ENCODE data around the gene EXOSC5.
"Not testable (repeated sequence)": the region's sequence is repeated elsewhere in the genome, so short reads cannot be mapped to it uniquely, and the experiment has no call there.

The EXOSC5 gene

DNA sequence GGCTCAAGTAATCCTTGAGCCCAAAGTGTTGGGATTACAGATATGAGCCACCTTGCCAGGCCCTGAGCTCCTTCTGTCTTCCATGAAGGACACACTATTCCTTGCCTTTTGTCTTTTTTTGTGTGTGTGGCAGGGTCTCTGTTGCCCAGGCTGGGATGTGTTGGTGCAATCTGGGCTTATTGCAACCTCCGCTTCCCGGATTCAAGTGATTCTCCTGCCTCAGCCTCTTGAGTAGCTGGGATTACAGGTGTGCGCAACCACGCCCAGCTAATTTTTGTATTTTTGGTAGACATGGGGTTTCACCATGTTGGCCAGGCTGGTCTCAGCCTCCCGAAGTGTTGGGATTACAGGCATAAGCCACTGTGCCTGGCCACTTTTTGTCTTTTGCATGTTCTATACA lies 11.7 kb upstream of the EXOSC5 start:
- FAIRE-seq; DNase-seq (ENCODE audit: insufficient read length, low spot score): not testable (repeated sequence)

DNA sequence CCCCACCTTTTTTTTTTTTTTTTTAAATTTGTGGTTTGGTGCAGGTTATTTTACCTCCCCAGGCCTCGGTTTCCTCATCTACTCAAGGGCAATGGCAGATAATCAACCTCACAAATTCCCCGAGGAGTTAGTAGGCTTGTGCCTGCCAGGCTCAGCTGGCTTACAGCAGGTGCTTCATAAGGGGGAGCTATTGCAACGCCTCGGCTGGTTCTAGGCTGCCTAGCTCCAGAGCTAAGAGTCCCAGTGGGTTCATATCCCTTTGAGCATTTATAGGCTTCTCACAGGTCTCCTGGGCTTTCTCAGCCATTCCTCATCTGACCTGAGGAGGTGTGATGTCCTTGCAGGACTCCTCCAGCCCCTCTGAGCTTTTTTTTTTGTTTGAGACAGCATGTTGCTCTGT lies 11.1 kb upstream of the EXOSC5 start:
- FAIRE-seq (no peak), DNase-seq (ENCODE audit: insufficient read length, low spot score) (no peak)

DNA sequence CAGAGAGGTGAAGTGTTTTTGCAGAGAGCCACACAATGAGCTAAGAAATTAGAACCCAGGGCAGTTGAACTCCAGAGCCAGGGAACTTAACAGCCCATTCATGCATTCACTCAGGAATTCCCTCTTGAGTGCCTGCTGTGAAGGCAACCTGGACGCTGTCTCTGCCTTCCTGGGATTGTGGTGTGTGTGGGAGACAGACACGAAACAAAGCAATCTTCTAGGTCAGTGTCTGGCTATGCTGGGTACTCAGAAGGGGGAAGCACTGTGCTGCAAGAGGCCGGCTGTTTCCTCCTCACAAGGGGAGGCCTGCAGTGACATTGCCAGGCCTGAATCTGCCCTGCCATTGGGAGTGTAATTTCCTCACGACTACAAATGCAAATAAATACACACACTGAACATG lies 10.1 kb upstream of the EXOSC5 start:
- no peak for FAIRE-seq
- DNase-seq (ENCODE audit: insufficient read length, low spot score): no peak

DNA sequence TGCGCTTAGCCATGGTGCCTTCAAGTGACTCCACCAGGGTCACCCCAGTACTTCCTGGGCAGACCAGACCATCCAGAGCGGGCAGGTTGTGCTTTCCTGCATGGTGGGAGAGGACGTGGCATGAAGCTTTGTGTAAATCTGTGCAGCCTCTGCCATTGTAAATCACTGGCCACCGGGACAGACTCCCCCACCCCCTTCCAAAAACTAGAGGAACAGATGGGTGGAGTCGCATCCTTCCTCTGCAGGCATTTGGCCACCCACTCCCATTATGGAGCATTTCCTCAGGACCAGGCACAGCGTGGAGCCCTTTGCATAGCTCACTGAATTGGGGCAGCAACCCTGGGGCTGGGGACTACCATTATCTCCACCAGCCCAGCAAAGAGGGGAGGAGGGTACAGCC lies 8.6 kb upstream of the EXOSC5 start:
- DNase-seq (ENCODE audit: insufficient read length, low spot score) (no peak), FAIRE-seq (no peak)

DNA sequence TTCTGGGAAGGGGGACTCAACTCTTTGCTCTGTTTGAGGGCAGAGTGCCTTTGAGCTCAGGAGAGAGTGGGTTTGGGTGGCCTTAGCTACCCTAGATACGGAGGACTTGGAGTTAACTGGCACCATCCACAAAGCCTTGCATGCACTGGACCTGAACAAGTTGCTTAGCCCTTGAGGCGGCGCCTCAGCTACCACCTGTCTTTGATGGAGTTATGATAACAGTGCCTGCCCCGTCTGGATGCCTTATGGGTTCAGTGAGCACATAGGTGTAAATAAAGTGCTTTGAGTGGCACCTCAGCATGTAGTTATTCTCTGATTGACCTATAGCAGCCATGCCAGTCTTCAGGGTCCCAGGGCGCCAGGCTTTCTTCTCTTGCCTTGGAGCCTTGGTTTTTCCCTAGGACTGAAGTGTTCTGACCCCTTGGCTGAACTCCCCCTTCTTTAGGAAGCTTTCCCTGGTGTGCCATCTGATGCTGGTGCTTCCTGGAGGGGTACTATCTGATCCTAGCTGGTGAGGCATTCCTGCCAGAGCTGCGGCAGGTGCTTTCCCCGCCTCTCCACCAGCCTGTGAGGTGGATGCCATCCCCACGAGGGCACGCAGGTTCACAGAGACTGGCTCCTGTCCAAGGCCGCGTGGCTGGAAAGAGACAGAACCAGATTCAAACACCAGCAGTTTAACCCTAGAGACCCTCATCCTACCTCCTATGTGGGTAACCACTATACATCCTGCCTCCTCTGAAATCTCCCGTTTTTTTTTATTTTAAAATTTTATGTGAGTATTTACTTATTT lies 6.2 kb upstream of the EXOSC5 start:
- DNase-seq (ENCODE audit: insufficient read length, low spot score) (no peak), FAIRE-seq (no peak)

DNA sequence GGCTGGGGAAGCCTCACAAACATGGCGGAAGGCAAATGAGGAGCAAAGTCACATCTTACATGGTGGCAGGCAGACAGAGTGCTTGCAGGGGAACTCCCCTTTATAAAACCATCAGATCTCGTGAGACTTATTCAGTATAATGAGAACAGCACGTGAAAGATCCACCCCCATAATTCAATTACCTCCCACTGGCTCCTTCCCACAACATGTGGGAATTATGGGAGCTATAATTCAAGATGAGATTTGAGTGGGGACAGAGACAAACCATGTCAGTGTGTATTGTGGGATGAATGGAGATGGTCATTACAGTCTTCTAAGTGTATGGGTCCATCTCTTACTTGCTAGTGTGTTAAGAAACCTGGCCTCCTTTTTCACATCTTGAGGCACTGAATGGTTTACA lies 4.9 kb upstream of the EXOSC5 start:
- DNase-seq (ENCODE audit: insufficient read length, low spot score) (no peak), FAIRE-seq (no peak)

DNA sequence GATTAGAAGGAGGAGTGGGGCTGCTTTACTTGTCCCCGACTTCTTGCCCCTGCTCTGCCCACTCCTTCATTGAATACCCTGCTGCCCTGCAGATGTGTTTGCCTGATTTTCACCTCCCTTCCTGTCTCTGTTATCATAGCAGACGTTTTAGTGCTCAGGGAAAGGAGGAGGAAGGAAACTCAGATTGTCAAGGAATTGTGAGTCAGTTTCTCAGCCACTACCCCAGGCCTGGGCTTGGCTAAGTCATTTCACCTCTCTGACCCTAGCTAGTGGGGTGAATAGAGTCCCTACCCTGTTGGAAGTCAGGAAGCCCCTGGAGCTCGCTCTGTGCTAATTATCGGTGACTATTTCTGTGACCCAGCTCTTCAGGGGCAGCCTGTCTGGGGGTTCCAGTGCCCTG lies 4.3 kb upstream of the EXOSC5 start:
- FAIRE-seq (no peak), DNase-seq (ENCODE audit: insufficient read length, low spot score) (no peak)

DNA sequence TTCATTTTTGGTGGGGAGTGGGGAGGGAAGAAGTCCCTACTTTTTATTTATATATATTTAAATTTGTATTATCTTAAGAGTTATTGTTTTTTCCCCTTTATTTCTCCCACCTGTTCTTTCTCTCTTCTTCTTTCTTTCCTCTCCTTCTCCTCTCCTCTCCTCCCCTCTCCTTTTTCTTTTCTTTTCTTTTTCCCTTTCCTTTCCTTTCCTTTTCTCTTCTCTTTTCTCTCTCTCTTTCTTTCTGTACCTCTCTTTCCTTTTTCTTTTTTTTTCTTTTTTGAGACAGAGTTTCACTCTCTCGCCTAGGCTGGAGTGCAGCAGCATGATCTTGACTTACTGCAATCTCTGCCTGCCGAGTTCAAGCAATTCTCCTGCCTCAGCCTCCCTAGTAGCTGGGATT lies 2.4 kb upstream of the EXOSC5 start:
- no peak for DNase-seq (ENCODE audit: insufficient read length, low spot score)
- FAIRE-seq: no peak

DNA sequence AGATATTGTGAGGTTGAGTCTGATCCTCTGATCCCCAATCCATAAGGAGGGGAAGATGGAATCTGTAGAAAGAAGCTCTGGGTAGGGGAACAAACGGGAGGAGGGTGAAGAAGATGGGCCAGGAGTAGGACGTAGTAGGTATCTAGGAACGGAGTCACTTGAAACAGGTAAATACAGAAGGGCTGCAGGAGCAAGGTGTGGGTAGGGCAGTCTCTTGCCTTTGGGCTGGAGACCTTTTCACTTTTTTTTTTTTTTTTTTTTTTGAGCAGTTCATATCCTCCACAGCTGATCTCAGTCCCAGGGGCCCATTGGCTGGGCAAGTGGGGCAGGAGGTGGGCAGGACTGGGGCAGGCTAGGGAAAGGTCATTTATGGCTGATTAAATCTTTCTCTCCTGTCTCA lies 1.9 kb upstream of the EXOSC5 start:
- DNase-seq (ENCODE audit: insufficient read length, low spot score): no peak
- FAIRE-seq: no peak

DNA sequence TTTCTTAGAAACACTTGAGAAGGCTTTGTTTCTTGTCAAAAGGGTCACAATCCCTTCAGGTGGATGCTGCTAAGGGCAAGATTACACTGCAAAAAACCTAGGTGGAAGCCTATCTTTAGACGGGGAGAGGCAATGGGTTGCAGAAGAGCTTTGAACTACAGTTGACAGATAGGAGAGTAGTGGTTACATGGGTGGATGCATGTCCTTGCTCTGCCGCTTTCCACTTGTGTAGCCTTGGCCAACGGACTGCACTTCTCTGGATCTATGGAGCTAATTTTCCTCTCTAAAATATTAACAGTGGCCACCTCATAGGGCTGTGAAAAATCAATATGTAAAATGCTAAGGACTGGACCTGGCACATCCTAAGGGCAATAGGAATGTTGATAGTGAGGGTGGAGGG lies 1.4 kb upstream of the EXOSC5 start:
- FAIRE-seq (no peak), DNase-seq (ENCODE audit: insufficient read length, low spot score) (no peak)

DNA sequence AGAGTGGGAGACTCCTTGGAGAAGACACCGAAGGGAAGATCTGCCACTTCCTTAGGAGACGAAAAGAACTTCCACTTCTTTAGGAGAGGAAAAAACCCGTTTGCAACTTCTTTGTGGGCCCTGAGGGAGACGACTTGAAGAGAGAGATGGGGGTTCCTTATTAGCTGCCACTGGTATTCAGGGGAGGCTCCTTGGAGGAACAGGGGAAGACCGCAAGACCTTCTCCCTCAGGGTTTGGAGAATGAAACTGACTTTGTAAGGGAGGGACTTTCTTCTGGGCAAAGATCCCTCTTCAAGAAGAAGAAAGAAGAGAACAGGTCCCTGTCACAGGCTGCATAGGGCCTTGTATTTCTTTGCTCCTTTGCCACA lies 875 bp upstream of the EXOSC5 start:
- FAIRE-seq (no peak), DNase-seq (ENCODE audit: insufficient read length, low spot score) (no peak)

DNA sequence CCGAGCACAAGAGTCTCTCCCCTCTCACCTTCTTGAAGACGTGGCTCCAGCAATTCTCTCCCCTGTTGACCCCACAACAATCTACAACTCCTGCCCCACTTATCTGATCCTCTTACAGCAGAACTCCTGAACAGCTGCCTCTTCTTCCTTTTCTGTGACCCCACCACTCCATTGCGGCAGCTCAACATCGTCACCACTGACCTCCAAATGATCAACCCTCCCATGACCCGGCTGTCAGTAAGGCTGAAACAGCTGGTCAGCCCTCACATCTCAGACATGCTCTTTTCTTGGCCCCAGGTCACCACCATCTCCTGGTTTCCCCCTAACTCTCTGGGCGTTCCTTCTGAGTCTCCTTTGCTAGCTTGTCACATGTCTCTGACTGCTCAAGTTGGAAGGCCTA lies 1.8 kb downstream of the EXOSC5 start:
- DNase-seq (ENCODE audit: insufficient read length, low spot score) (no peak), FAIRE-seq (no peak)

DNA sequence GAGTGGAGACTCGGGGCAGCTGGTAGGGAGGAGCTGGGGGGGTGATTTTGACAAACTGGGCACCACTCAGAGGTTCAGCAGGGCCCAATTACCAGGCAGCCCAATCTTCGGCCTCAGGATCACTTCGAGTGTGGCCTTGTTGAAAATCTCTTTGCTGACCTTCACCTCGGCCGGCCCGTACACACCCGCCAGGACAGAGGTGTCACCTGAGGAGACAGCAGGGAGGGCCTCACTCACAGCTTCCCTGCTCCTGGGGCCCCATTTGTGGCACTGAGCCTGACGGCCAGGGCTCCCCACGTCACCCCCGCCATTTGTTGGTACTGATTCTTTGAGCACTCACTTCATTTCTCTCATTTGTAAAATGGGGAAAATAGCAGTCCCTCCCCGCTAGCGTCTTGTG lies 4.4 kb downstream of the EXOSC5 start:
- no peak for FAIRE-seq

DNA sequence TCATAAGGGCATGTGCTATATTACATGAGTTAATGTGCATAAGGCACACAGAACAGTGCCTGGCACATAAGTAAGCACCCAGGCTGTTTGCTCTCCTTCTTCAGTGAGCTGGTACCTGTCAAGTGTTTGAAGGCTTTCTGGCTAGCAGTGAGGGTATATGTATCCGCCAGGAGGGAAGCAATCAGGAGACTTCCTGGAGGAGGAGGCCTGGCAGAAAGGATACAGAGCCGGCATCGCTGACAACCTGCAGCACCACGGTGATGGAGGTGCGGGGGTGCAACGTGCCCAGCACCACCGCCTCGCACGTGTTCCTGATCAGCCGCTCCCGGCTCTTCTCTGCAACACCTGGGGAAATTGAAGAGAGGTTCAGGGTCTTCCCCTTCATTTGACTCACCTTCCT lies 5.5 kb downstream of the EXOSC5 start:
- no peak for FAIRE-seq

More for the DNA sequence above, 4.4 kb downstream of the EXOSC5 start:
- DNase-seq (ENCODE audit: insufficient read length, low spot score): no peak

DNA sequence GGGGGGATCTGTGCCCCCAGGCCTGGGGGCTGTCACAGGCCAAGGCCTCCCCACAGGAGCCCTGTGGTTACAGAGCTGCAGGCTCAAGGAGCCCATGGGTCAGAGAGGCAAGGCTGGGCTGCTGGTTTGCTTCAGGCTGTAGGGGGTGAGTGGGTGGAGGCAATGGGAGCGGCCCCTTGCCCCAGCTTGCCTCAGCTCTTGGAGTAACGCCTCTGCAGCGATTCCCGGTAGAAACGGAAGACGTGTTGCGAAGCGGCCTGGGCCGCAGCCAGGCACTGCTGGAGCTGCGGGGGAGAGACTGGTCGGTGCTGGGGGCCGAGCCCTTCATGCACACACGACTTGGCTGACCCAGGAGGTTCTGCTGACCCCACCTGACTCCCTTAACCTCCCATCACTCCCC lies 10.7 kb downstream of the EXOSC5 start:
- DNase-seq (ENCODE audit: insufficient read length, low spot score): no peak
- FAIRE-seq: no peak

More for the DNA sequence above, 5.5 kb downstream of the EXOSC5 start:
- no peak for DNase-seq (ENCODE audit: insufficient read length, low spot score)

DNA sequence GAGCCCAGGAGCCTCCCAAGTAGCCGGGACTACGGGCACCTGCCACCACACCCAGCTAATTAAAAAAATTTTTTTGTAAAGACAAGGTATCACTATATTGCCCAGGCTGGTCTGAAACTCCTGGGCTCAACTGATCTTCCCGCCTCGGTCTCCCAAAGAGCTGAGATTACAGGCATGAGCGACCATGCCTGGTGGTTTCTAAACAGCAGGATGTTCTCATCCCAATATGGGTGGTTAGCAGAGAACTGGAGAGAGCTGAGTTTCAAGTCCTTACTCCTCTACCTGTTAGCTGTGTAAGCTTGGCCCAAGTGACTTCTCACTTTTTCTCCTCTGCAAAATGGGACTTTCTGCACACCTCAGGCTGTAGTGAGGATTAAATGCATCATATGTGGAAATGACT lies 12.8 kb downstream of the EXOSC5 start:
- DNase-seq (ENCODE audit: insufficient read length, low spot score) (no peak), FAIRE-seq (no peak)

DNA sequence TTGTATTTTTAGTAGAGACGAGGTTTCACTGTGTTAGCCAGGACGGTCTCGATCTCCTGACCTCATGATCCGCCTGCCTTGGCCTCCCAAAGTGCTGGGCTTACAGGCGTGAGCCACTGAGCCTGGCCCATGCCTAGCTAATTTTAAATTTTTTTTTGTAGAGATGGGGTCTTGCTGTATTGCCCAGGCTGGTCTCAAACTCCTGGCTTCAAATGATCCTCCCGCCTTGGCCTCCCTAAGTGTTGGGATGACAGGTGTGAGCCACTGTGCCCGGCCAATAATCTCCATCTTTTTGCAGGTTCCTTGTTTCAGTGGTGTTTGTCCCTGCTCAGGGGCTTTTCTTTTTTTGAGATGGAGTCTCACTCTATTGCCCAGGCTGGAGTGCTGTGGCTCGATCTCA lies 15.6 kb downstream of the EXOSC5 start:
- not testable (repeated sequence) for FAIRE-seq; DNase-seq (ENCODE audit: insufficient read length, low spot score)

DNA sequence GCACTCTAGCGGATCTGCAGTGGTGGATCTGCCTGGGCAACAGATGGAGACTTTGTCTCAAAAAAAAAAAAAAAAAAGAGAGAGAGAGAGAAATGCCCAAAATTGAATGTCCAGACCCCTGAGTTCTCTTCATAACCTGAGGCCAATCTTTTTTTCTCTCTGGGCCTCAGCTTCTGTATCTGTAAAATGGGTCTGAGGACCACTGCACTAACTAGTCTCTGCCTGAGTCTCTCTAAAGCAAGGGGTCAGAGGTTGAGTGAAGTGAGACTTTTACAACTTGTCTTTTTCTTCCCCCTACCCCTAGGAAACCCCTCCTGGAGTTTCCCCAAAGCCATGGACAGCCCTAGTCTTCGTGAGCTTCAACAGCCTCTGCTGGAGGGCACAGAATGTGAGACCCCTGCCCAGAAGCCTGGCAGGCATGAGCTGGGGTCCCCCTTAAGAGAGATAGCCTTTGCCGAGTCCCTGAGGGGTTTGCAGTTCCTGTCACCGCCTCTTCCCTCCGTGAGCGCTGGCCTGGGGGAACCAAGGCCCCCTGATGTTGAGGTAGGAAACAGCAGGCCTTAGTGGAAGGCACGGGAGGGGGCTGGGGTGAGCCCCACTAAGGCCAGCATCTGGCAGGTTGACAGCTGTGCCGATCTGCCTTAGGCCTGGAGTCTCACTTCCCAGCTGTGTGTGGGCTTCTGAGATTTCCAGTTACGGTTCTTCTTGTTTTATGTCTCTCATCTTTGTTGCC lies 19.0 kb downstream of the EXOSC5 start:
- peak; percentile 65 for DNase-seq (ENCODE audit: insufficient read length, low spot score)
- FAIRE-seq: peak; percentile 80

DNA sequence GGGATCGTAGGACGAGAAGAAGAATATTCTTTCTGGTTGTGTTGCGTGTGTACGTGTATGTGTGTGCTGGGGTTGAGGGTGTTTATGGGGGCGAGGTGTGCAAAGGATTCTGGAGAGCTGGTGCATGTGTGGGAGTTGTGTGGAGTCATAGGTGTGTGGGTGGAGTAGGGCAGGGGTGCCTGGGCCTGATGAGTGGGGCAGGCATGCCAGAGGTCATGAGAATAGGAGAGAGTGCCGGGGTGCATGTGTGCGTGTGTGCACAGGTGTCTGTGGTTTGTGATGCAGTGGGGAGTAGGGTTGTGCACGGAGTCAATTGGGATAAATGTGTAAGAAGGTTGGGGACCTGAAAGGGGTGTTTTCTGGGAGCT lies 20.2 kb downstream of the EXOSC5 start:
- DNase-seq (ENCODE audit: insufficient read length, low spot score) (no peak), FAIRE-seq (no peak)

DNA sequence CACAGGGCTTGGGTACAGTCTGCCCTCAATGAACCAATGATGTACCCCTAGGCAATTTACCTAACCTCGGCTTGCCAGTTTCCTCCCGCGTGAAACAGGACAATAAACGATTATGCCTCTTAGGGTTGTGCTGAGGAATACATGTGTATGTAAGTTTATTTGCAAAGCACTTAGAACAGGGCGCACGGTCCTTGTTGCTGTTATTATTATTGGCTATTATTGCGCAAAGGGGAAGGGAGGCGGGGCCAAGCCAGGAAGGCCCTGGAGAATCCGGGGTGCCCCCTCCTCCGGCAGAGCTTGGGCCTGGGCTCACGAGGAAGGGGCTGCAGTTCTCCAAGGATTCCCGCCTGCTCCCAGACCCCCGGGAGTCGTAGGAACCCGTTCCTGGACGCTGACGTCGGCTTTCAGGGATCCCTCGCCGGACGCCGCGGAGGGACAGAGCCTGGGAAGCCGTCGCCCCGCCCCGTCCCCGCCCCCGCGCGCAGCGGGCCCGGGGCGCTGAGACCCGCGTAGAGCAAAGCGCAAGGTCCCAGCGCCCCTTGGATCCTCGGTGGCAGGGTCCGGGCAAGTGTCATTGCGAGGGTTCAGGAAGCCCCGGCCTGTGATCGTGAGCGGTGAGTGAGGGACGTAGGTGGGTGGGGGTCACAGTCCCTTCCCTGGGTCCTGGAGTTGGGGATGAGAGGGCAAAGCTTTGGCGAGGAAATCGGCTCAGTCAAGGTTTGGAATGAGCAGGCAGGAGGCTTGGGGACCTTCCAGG lies 20.7 kb downstream of the EXOSC5 start, which contains the start of gene TMEM91:
Gene TMEM91 (plus strand): TSS at position 293 of the 757 bp plus-strand sequence. CDS start 1,777 bp downstream, outside the sequence.
- peak; percentile 58 for FAIRE-seq
- DNase-seq (ENCODE audit: insufficient read length, low spot score): no peak

DNA sequence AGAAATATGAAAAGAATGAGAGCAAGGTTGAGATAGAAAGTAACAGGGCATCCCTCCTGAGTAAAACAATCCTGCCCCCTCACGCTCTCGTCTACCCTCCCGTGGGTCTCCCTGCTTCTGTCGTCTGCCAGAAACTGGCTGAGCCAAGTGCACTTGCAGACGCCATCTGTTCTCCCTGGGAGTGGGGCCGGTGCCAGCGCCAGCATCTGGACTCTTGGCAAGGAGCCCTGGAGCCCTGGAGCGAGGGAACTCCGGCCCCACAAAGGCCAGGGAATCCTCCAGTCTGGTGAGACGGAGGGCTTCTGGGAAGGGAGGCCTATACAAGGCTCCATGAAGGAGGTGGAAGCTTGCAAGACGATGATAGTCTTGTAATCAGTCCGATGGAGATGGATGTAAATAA lies 23.2 kb downstream of the EXOSC5 start:
- FAIRE-seq (no peak), DNase-seq (ENCODE audit: insufficient read length, low spot score) (no peak)

DNA sequence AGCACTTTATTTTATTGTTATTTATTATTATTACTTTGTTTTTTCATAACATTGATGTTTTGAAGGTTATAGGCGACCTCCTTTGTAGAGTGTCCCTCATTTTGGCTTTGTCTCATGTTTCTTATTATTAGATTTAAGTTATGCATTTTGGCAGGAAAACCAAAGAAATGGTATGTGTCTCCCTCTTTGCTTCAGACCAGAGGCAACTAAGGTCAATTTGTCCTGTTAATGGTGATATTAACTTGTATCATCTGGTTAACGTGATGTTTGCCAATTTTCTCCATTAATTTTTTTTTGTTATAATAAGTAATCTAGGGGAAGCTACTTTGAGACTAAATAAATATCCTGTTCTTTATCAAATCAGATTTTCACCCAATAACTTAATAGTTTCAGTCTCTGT lies 24.7 kb downstream of the EXOSC5 start:
- FAIRE-seq: no peak

More for the DNA sequence above, 24.7 kb downstream of the EXOSC5 start:
- DNase-seq (ENCODE audit: insufficient read length, low spot score): no peak
